ENCODE results near the gene NRIP2. TPM values are rescaled to one million over a fixed set of nuclear protein-coding genes. Genes with fewer than 3 reads are reported as not detected.

NRIP2 gene
- not detected in 2 replicates for total RNA-seq
- 0.30 and 0.95 TPM in 2 replicates for polyA plus RNA-seq

GRCh38 chr12:2834581-2835491 is at the start of gene NRIP2:
TSS of gene NRIP2 (minus strand) at chr12:2835035. CDS start at chr12:2834983, 52 bp downstream.
- peak within 1 kb of the TSS; percentile 67 for H3K4me2 ChIP-seq
- H3K79me2 ChIP-seq, result no peaks in the 10 kb centered on the region
- TF ChIP-seq EZH2 (IDR thresholded peaks at IDR 0.05; ENCODE audit: borderline replicate concordance) (no peak), CTCF (IDR thresholded peaks at IDR 0.05; ENCODE audit: poor library complexity) (peak; percentile 35)
- no peaks in the 10 kb centered on the region for H3K9me3 ChIP-seq (ENCODE audit: low read depth)
- H3K4me1 ChIP-seq (ENCODE audit: insufficient read depth), result peaks cover 8% of the 10 kb centered on the region
- H3K27ac ChIP-seq, result peak within 1 kb of the TSS; percentile 63
- DNase-seq (ENCODE audit: low spot score), result peak; percentile 80
- H3K27me3 ChIP-seq, result no peaks in the 10 kb centered on the region
- 37% methylated on average over 32 of the region's 32 CpGs for WGBS (ENCODE audit: low lambda C conversion rate, missing lambda C conversion rate)
- no peaks in the 10 kb centered on the region for H4K20me1 ChIP-seq (ENCODE audit: insufficient read depth, poor library complexity, severe bottlenecking)
- H3K36me3 ChIP-seq (replicated peaks; ENCODE audit: insufficient read depth, low read depth), result no peaks in the 10 kb centered on the region
- H2AFZ ChIP-seq, result no peak within 1 kb of the TSS
- no peak within 1 kb of the TSS for H3K4me3 ChIP-seq
- H3K9me2 ChIP-seq (replicated peaks; ENCODE audit: insufficient read depth), result no peaks in the 10 kb centered on the region

- peaks cover 77% of the 10 kb centered on the region for H3K79me2 ChIP-seq
Observed at GRCh38 chr12:2879853-2880252, 45.0 kb upstream of the NRIP2 start.

GRCh38 chr12:2877953-2878732 is 43.3 kb upstream of the NRIP2 start:
- Histone ChIP-seq H3K4me3 (peak overlapping the region; percentile 39), H4K20me1 (ENCODE audit: insufficient read depth, poor library complexity, severe bottlenecking) (no peaks in the 10 kb centered on the region), H3K27me3 (no peaks in the 10 kb centered on the region), H3K9me2 (replicated peaks; ENCODE audit: insufficient read depth) (no peaks in the 10 kb centered on the region), H3K27ac (peak overlapping the region; percentile 96), H3K4me1 (ENCODE audit: insufficient read depth) (peaks cover 17% of the 10 kb centered on the region), H3K4me2 (peak overlapping the region; percentile 98), H3K79me2 (peaks cover 70% of the 10 kb centered on the region), H3K9me3 (ENCODE audit: low read depth) (no peaks in the 10 kb centered on the region), H2AFZ (peak overlapping the region; percentile 65), H3K36me3 (replicated peaks; ENCODE audit: insufficient read depth, low read depth) (no peaks in the 10 kb centered on the region)
- TF ChIP-seq CTCF (IDR thresholded peaks at IDR 0.05; ENCODE audit: poor library complexity) (peak; percentile 4), EZH2phosphoT487 (IDR thresholded peaks at IDR 0.05; ENCODE audit: low read depth, severe bottlenecking, unreplicated experiment) (no peak)
- 38% methylated on average over 16 of the region's 16 CpGs for WGBS (ENCODE audit: low lambda C conversion rate, missing lambda C conversion rate)
- DNase-seq (ENCODE audit: low spot score), result peak; percentile 45

More at GRCh38 chr12:2879853-2880252, 45.0 kb upstream of the NRIP2 start:
- Histone ChIP-seq H3K4me3 (no peak overlapping the region), H3K36me3 (replicated peaks; ENCODE audit: insufficient read depth, low read depth) (no peaks in the 10 kb centered on the region), H2AFZ (no peak overlapping the region), H3K27ac (no peak overlapping the region), H3K4me2 (no peak overlapping the region), H3K9me2 (replicated peaks; ENCODE audit: insufficient read depth) (no peaks in the 10 kb centered on the region), H3K27me3 (no peaks in the 10 kb centered on the region), H3K4me1 (ENCODE audit: insufficient read depth) (peaks cover 17% of the 10 kb centered on the region), H3K9me3 (ENCODE audit: low read depth) (no peaks in the 10 kb centered on the region), H4K20me1 (ENCODE audit: insufficient read depth, poor library complexity, severe bottlenecking) (no peaks in the 10 kb centered on the region)
- WGBS (ENCODE audit: low lambda C conversion rate, missing lambda C conversion rate), result 96% methylated on average over 3 of the region's 3 CpGs
- TF ChIP-seq EZH2phosphoT487 (IDR thresholded peaks at IDR 0.05; ENCODE audit: low read depth, severe bottlenecking, unreplicated experiment) (no peak), CTCF (IDR thresholded peaks at IDR 0.05; ENCODE audit: poor library complexity) (no peak), EZH2 (IDR thresholded peaks at IDR 0.05; ENCODE audit: borderline replicate concordance) (no peak)
- no peak for DNase-seq (ENCODE audit: low spot score)
